ES-I3 (cell line): ENCODE data around the gene GRID1.
"Not testable (repeated sequence)": the region's sequence is repeated elsewhere in the genome, so short reads cannot be mapped to it uniquely, and the experiment has no call there.

Source experiments
- H3K36me3 ChIP-seq: 2 replicates; pipeline ENCODE4 v1.6.1; 2013; ENCODE audit warnings: mild to moderate bottlenecking, low read length, control low read depth, moderate library complexity; ENCODE audit not compliant: insufficient read depth
- H3K4me1 ChIP-seq: 2 replicates; pipeline ENCODE4 v1.6.1; 2013; ENCODE audit warnings: mild to moderate bottlenecking, control low read depth, low read length; ENCODE audit not compliant: insufficient read depth
- H3K9ac ChIP-seq: 2 replicates; pipeline ENCODE4 v1.6.1; 2013; ENCODE audit warnings: low read depth, mild to moderate bottlenecking, low read length, moderate library complexity
- H3K9me3 ChIP-seq: 2 replicates; pipeline ENCODE4 v1.6.1; 2013; ENCODE audit warnings: mild to moderate bottlenecking, low read length, moderate library complexity; ENCODE audit not compliant: control insufficient read depth, insufficient read depth

GRID1 gene

GRCh38 chr10:86103391-86104101, 263.0 kb downstream of the GRID1 start:
- Histone ChIP-seq H3K4me1 (no peaks in the 10 kb centered on the region), H3K9ac (no peak overlapping the region), H3K36me3 (no peaks in the 10 kb centered on the region), H3K9me3 (no peaks in the 10 kb centered on the region)

- no peaks in the 10 kb centered on the region for H3K4me1 ChIP-seq
- H3K9ac ChIP-seq = no peak overlapping the region
- no peaks in the 10 kb centered on the region for H3K36me3 ChIP-seq
- H3K9me3 ChIP-seq = no peaks in the 10 kb centered on the region
Observed at GRCh38 chr10:86102451-86102850, 264.1 kb downstream of the GRID1 start.

GRCh38 chr10:86102031-86102430, 264.6 kb downstream of the GRID1 start:
- no peaks in the 10 kb centered on the region for H3K9me3 ChIP-seq
- H3K4me1 ChIP-seq = no peaks in the 10 kb centered on the region
- H3K9ac ChIP-seq = no peak overlapping the region
- H3K36me3 ChIP-seq = no peaks in the 10 kb centered on the region

GRCh38 chr10:86100581-86101061, 266.0 kb downstream of the GRID1 start:
- no peaks in the 10 kb centered on the region for H3K36me3 ChIP-seq
- H3K9ac ChIP-seq = no peak overlapping the region
- no peaks in the 10 kb centered on the region for H3K4me1 ChIP-seq
- no peaks in the 10 kb centered on the region for H3K9me3 ChIP-seq

- H3K36me3 ChIP-seq = no peaks in the 10 kb centered on the region
- H3K9me3 ChIP-seq = no peaks in the 10 kb centered on the region
- H3K9ac ChIP-seq = no peak overlapping the region
- no peaks in the 10 kb centered on the region for H3K4me1 ChIP-seq
Observed at GRCh38 chr10:86099542-86100334, 266.9 kb downstream of the GRID1 start.

GRCh38 chr10:86098187-86098881, 268.3 kb downstream of the GRID1 start:
- Histone ChIP-seq H3K4me1 (no peaks in the 10 kb centered on the region), H3K9ac (no peak overlapping the region)

GRCh38 chr10:86095061-86095460, 271.5 kb downstream of the GRID1 start:
- not testable (repeated sequence) for H3K9ac ChIP-seq, H3K36me3 ChIP-seq, H3K4me1 ChIP-seq, H3K9me3 ChIP-seq

More at GRCh38 chr10:86098187-86098881, 268.3 kb downstream of the GRID1 start:
- H3K36me3 ChIP-seq = no peaks in the 10 kb centered on the region
- H3K9me3 ChIP-seq = no peaks in the 10 kb centered on the region

- H3K4me1 ChIP-seq, H3K36me3 ChIP-seq, H3K9me3 ChIP-seq, H3K9ac ChIP-seq: not testable (repeated sequence)
Observed at GRCh38 chr10:86092311-86092710, 274.3 kb downstream of the GRID1 start.

GRCh38 chr10:86091216-86091615, 275.4 kb downstream of the GRID1 start:
- Histone ChIP-seq H3K9me3 (no peaks in the 10 kb centered on the region), H3K9ac (no peak overlapping the region), H3K36me3 (no peaks in the 10 kb centered on the region), H3K4me1 (no peaks in the 10 kb centered on the region)

- no peaks in the 10 kb centered on the region for H3K9me3 ChIP-seq
- no peak overlapping the region for H3K9ac ChIP-seq
- no peaks in the 10 kb centered on the region for H3K36me3 ChIP-seq
- no peaks in the 10 kb centered on the region for H3K4me1 ChIP-seq
Observed at GRCh38 chr10:86090807-86091206, 275.8 kb downstream of the GRID1 start.

GRCh38 chr10:86087716-86088115, 278.9 kb downstream of the GRID1 start:
- Histone ChIP-seq H3K4me1 (no peaks in the 10 kb centered on the region), H3K9me3 (no peaks in the 10 kb centered on the region), H3K9ac (no peak overlapping the region), H3K36me3 (no peaks in the 10 kb centered on the region)

GRCh38 chr10:86086418-86086817, 280.2 kb downstream of the GRID1 start:
- H3K9me3 ChIP-seq = no peaks in the 10 kb centered on the region
- H3K36me3 ChIP-seq = no peaks in the 10 kb centered on the region
- H3K9ac ChIP-seq = no peak overlapping the region
- no peaks in the 10 kb centered on the region for H3K4me1 ChIP-seq

GRCh38 chr10:86085686-86086085, 280.9 kb downstream of the GRID1 start:
- no peaks in the 10 kb centered on the region for H3K4me1 ChIP-seq
- H3K36me3 ChIP-seq = no peaks in the 10 kb centered on the region
- H3K9me3 ChIP-seq = no peaks in the 10 kb centered on the region
- H3K9ac ChIP-seq = no peak overlapping the region

GRCh38 chr10:86085136-86085535, 281.5 kb downstream of the GRID1 start:
- H3K9ac ChIP-seq = no peak overlapping the region
- H3K36me3 ChIP-seq = no peaks in the 10 kb centered on the region
- no peaks in the 10 kb centered on the region for H3K9me3 ChIP-seq
- no peaks in the 10 kb centered on the region for H3K4me1 ChIP-seq
